Measurements from ENCODE around the gene ELAVL4. TPM values are rescaled to one million over a fixed set of nuclear protein-coding genes. Genes with fewer than 3 reads are reported as not detected.

ELAVL4 gene
- total and polyA plus RNA-seq, 2 donors (not counting 3 experiments of a cell fraction or from before 2014, with no cell fraction given): not detected

- H3K27me3 ChIP-seq (ENCODE audit: control insufficient read depth in 2 of 2, insufficient read depth in 2 of 2, low read length in 2 of 2): no peaks in the 10 kb centered on the region
- BruUV-seq (replicated peaks): no TSS peak
- no peaks in the 10 kb centered on the region for H3K79me2 ChIP-seq (ENCODE audit: control insufficient read depth, insufficient read depth, low read length)
- H3K4me1 ChIP-seq (ENCODE audit: control insufficient read depth, extremely low read depth, insufficient read depth, low read length): no peaks in the 10 kb centered on the region
- dilution Hi-C loops (cut with MboI; ENCODE audit: extremely low pct_ligation_motif_present, low sequenced_read_pairs): no loop called here
- no peak for DNase-seq (ENCODE audit: low read depth, low spot score)
- no peak overlapping the region for H3K9ac ChIP-seq (replicated peaks; ENCODE audit: extremely low read depth, insufficient read depth, low read length)
- CTCF ChIA-PET: no interaction called here
- H3K4me3 ChIP-seq (replicated peaks in 1 of 3; ENCODE audit: insufficient read depth in 1 of 3, low read depth in 1 of 3, low read length in 3 of 3): no peak overlapping the region
- no peaks in the 10 kb centered on the region for H3K9me1 ChIP-seq (replicated peaks; ENCODE audit: control insufficient read depth, extremely low read depth, insufficient read depth, low read length)
- H4K20me1 ChIP-seq (replicated peaks; ENCODE audit: control insufficient read depth, extremely low read depth, insufficient read depth, low read length): no peaks in the 10 kb centered on the region
- no peaks in the 10 kb centered on the region for H3K36me3 ChIP-seq (ENCODE audit: control insufficient read depth in 2 of 2, extremely low read depth in 1 of 2, insufficient read depth in 2 of 2, low read length in 2 of 2)
- H2AFZ ChIP-seq (ENCODE audit: low read depth, low read length): no peak overlapping the region
- H3K4me2 ChIP-seq (ENCODE audit: insufficient read depth, low read length): no peak overlapping the region
- TF ChIP-seq MAX (IDR thresholded peaks at IDR 0.05; ENCODE audit: insufficient read depth, insufficient read length): no peak
- TF ChIP-seq EZH2 (IDR thresholded peaks at IDR 0.05; ENCODE audit: borderline replicate concordance, low read depth, low read length, severe bottlenecking): no peak
- no peak for TF ChIP-seq CTCF (IDR thresholded peaks at IDR 0.05; ENCODE audit: extremely low read depth in 1 of 2, insufficient read depth in 1 of 2, low read depth in 1 of 2, low read length in 2 of 2)
- TF ChIP-seq GATA2 (IDR thresholded peaks at IDR 0.05; ENCODE audit: insufficient read depth, insufficient read length, low read depth, low read length): no peak
- no peak for TF ChIP-seq POLR2AphosphoS5 (IDR thresholded peaks at IDR 0.05; ENCODE audit: insufficient read depth, low read depth, low read length)
- no peak for TF ChIP-seq JUN (IDR thresholded peaks at IDR 0.05; ENCODE audit: borderline replicate concordance, insufficient read depth, insufficient read length, low read depth)
- no peak for TF ChIP-seq FOS (IDR thresholded peaks at IDR 0.05; ENCODE audit: borderline replicate concordance, insufficient read depth, low read length)
- no peak for TF ChIP-seq POLR2A (IDR thresholded peaks at IDR 0.05; ENCODE audit: low read depth, low read length)
- no peak for TF ChIP-seq MYC (IDR thresholded peaks at IDR 0.05; ENCODE audit: low read depth, low read length)
- POLR2A ChIA-PET: no interaction called here
- H3K27ac ChIP-seq (ENCODE audit: insufficient read depth, low read depth, low read length): no peak overlapping the region
- intact Hi-C loops (cut with micrococcal nuclease): no loop called here
- H3K9me3 ChIP-seq (replicated peaks; ENCODE audit: control insufficient read depth, insufficient read depth, low read length): no peaks in the 10 kb centered on the region
- no peak for FAIRE-seq
Observed at GRCh38 chr1:50098591-50099021, 10.1 kb upstream of the ELAVL4 start.
